HEK293T (cell line): Measurements from ENCODE around the gene DUS1L.

ENCODE experiments used
- BHLHE40 ChIP-seq: fragments of 450-650 bp; IDR thresholded peaks from 2 replicates; pipeline ENCODE4 v1.6.1; 2016; ENCODE audit warnings: mild to moderate bottlenecking, moderate library complexity, borderline replicate concordance
- ELF4 ChIP-seq: fragments of 450-650 bp; IDR thresholded peaks from 2 replicates; pipeline ENCODE4 v1.6.1; 2017; ENCODE audit warnings: antibody characterized with exemption
- FOXA1 ChIP-seq: fragments of 450-650 bp; IDR thresholded peaks from 2 replicates; pipeline ENCODE4 v1.6.1; 2016; ENCODE audit warnings: mild to moderate bottlenecking
- FOXM1 ChIP-seq: fragments of 450-650 bp; IDR thresholded peaks from 2 replicates; pipeline ENCODE4 v1.6.1; 2017; ENCODE audit warnings: mild to moderate bottlenecking, borderline replicate concordance
- NFRKB ChIP-seq: fragments of 450-650 bp; IDR thresholded peaks from 2 replicates; pipeline ENCODE4 v1.6.1; 2016; ENCODE audit warnings: mild to moderate bottlenecking, moderate library complexity
- SP1 ChIP-seq: fragments of 450-650 bp; IDR thresholded peaks from 2 replicates; pipeline ENCODE4 v1.6.1; 2017
- SUZ12 ChIP-seq: fragments of 450-650 bp; IDR thresholded peaks from 2 replicates; pipeline ENCODE4 v1.6.1; 2016; ENCODE audit warnings: mild to moderate bottlenecking

DNA sequence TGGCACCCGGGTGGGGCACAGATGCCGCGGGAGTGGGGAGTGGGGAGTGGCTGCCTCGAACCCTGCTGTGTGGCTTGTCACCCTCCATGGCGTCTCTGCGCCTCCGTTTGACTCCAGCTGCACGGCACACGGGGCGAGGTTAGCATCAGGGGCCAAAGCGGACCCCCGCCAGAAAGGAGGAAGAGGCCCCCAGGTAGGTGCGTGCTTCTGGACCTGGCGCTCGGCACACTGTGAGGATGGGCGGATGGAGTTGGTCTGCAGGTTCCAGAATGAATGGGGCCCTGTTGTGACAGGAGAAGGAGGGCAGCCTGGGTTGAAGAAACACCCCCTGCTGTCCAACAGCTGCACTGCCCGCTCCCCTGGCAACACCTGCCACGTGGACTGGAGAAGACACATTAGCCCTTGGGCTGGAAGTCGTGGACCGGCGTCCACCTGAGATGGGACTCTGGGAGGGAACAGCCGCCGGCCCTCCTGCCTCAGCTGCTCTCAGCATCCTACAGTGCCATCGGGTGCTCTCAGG, 41.8 kb upstream of the DUS1L start:
- TF ChIP-seq FOXA1 (no peak), BHLHE40 (no peak), FOXM1 (no peak), SP1 (no peak), ELF4 (no peak), NFRKB (no peak), SUZ12 (no peak)
